ENCODE data around the gene TMEM170A. TPM values are rescaled to one million over a fixed set of nuclear protein-coding genes. Genes with fewer than 3 reads are reported as not detected.
"Not testable (repeated sequence)": the region's sequence is repeated elsewhere in the genome, so short reads cannot be mapped to it uniquely, and the experiment has no call there.

TMEM170A gene
- total and polyA plus RNA-seq, 8 donors, result 4.3 to 12.6 (median 8.6) TPM

GRCh38 chr16:75502916-75503605, 38.6 kb upstream of the TMEM170A start:
- Histone ChIP-seq H3K27ac (no peak overlapping the region), H3K27me3 (no peaks in the 10 kb centered on the region), H3K4me3 (no peak overlapping the region), H3K4me1 (peaks cover 0 to 5% (median 3%) of the 10 kb centered on the region in 3 donors), H3K36me3 (no peaks in the 10 kb centered on the region), H3K9me3 (no peaks in the 10 kb centered on the region)
- WGBS, 2 donors, result 90 to 96% methylated on average over 4 of the region's 4 CpGs
- TF ChIP-seq, protein P1, sequence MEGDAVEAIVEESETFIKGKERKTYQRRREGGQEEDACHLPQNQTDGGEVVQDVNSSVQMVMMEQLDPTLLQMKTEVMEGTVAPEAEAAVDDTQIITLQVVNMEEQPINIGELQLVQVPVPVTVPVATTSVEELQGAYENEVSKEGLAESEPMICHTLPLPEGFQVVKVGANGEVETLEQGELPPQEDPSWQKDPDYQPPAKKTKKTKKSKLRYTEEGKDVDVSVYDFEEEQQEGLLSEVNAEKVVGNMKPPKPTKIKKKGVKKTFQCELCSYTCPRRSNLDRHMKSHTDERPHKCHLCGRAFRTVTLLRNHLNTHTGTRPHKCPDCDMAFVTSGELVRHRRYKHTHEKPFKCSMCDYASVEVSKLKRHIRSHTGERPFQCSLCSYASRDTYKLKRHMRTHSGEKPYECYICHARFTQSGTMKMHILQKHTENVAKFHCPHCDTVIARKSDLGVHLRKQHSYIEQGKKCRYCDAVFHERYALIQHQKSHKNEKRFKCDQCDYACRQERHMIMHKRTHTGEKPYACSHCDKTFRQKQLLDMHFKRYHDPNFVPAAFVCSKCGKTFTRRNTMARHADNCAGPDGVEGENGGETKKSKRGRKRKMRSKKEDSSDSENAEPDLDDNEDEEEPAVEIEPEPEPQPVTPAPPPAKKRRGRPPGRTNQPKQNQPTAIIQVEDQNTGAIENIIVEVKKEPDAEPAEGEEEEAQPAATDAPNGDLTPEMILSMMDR (IDR thresholded peaks at IDR 0.05), result no peak
- no peak for DNase-seq
- no peak for FAIRE-seq
- intact Hi-C loops (cut with DNase I), result no loop called here
- no peak for ATAC-seq

DNA sequence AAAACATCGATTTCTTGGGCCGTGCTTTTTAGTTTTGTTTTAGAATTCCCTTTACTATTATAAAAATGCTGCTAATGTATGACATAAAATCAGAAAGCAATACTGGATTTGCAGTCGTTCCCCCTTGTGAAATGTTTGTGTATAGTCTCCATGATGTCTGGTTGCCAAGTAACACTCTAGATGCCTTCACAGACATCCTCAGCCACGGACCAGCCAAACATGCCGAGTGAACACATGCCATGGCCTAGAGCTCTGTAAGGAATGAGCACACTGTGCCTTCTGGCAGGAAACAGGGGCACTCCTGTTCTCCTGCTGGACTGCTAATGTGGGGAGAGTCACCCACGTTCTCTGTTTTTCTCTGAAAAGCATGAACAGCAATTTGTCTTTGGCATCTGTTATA, 37.3 kb upstream of the TMEM170A start:
- ATAC-seq; H3K27me3 ChIP-seq; H3K4me1 ChIP-seq; intact Hi-C loops (cut with DNase I); H3K4me3 ChIP-seq; H3K9me3 ChIP-seq; FAIRE-seq; H3K27ac ChIP-seq; H3K36me3 ChIP-seq; DNase-seq: not testable (repeated sequence)
- WGBS, 2 donors, result 57 to 59% methylated on average over 6 of the region's 6 CpGs

- no peak for DNase-seq
- Histone ChIP-seq H3K27ac (no peak overlapping the region), H3K27me3 (no peaks in the 10 kb centered on the region), H3K36me3 (no peaks in the 10 kb centered on the region), H3K4me3 (no peak overlapping the region), H3K4me1 (peaks cover 0 to 5% (median 3%) of the 10 kb centered on the region in 3 donors), H3K9me3 (no peaks in the 10 kb centered on the region)
- intact Hi-C loops (cut with DNase I), result no loop called here
- no peak for ATAC-seq
- no peak for FAIRE-seq
- 68 to 71% methylated on average over 5 of the region's 5 CpGs for WGBS, 2 donors
- TF ChIP-seq, protein P1 (IDR thresholded peaks at IDR 0.05), result no peak
Measured at GRCh38 chr16:75501359-75501758, 36.9 kb upstream of the TMEM170A start.

- intact Hi-C loops (cut with DNase I); FAIRE-seq; H3K4me3 ChIP-seq; H3K36me3 ChIP-seq; H3K27me3 ChIP-seq; H3K9me3 ChIP-seq; H3K27ac ChIP-seq: not testable (repeated sequence)
- WGBS, 2 donors, result 22 to 30% methylated on average over 10 of the region's 13 CpGs
- DNase-seq, result peak; percentile 39 to 88 (median 70)
- peaks cover 0 to 10% (median 3%) of the 10 kb centered on the region in 3 donors for H3K4me1 ChIP-seq
- ATAC-seq, result peak; percentile 44 to 78 (median 68)
Measured at GRCh38 chr16:75498605-75499322, 34.3 kb upstream of the TMEM170A start.

DNA sequence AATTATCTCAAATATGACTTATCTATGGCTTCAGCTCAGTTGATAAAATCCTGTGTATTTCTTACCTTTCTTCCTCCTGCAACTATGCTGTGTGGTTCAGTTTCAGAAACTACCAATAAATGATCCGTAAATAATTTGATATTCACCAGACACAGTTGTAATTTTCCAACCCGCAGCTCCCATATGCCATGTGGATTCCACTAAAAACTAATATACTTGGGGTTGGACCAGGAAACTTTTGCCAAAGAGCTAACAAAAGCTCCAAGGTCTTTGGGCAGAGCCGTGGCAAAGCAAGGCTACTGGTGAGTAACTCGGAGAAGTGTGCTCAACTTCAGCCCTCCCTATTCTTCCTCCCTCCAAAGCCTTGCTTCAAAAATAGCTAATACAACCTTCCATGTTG, 33.1 kb upstream of the TMEM170A start:
- FAIRE-seq, result no peak
- no peaks in the 10 kb centered on the region for H3K27me3 ChIP-seq
- no peaks in the 10 kb centered on the region for H3K36me3 ChIP-seq
- H3K9me3 ChIP-seq, result no peaks in the 10 kb centered on the region
- TF ChIP-seq, protein P1 (IDR thresholded peaks at IDR 0.05), result no peak
- peak overlapping the region in 2 of 4 donors; percentile 16 to 24 for H3K27ac ChIP-seq
- 19 to 21% methylated on average over 4 of the region's 4 CpGs for WGBS, 2 donors
- peak; percentile 55 to 75 (median 68) for ATAC-seq
- no peak overlapping the region for H3K4me3 ChIP-seq
- intact Hi-C loops (cut with DNase I), result no loop called here
- peaks cover 0 to 10% (median 3%) of the 10 kb centered on the region in 3 donors for H3K4me1 ChIP-seq
- peak in 4 of 6 donors; percentile 9 to 33 (median 20) for DNase-seq
